Gastrocnemius medialis (tissue), 4 donors: ENCODE measurements around the gene MESP2. TPM values are rescaled to one million over a fixed set of nuclear protein-coding genes. Genes with fewer than 3 reads are reported as not detected.
A peak's percentile ranks its signal among the peaks of the same experiment; 100 is the strongest.

Experiments used
- ATAC-seq, 2 donors: fragments of 150-250 bp; one replicate each; pipeline ENCODE4 v1.9.1; 2016
- DNase-seq, 2 donors: peaks; one replicate each; pipeline ENCODE4 v3.0.0-alpha.2; 2019
- H3K27ac ChIP-seq, 4 donors: fragments of 200-600 bp; sonication (generic); 1 replicate in 1 of 4; 2 replicates in 3 of 4; pipeline ENCODE4 v1.5.1; 2016 to 2018; ENCODE audit warnings: mild to moderate bottlenecking in 2 of 4, moderate library complexity in 1 of 4
- H3K27me3 ChIP-seq, 3 donors: fragments of 200-600 bp; sonication (generic) in 2 of 3; 1 replicate in 1 of 3; 2 replicates in 2 of 3; pipeline versions ENCODE4 v1.5.1 to v1.6.0; 2016 to 2019; ENCODE audit warnings: mild to moderate bottlenecking in 1 of 3, moderate library complexity in 1 of 3
- H3K36me3 ChIP-seq, 2 donors: fragments of 200-600 bp; sonication (generic) in 1 of 2; one replicate each; pipeline ENCODE4 v1.5.1; 2017 to 2018
- H3K4me1 ChIP-seq, 2 donors: fragments of 200-600 bp; sonication (generic) in 1 of 2; one replicate each; pipeline ENCODE4 v1.5.1; 2016 to 2017; ENCODE audit warnings: mild to moderate bottlenecking in 2 of 2
- H3K4me3 ChIP-seq, 4 donors: fragments of 200-600 bp; sonication (generic) in 3 of 4; 1 replicate in 1 of 4; 2 replicates in 3 of 4; pipeline ENCODE4 v1.5.1; 2016 to 2019; ENCODE audit warnings: mild to moderate bottlenecking in 2 of 4
- H3K9me3 ChIP-seq, 3 donors: fragments of 200-600 bp; sonication (generic) in 2 of 3; 1 replicate in 1 of 3; 2 replicates in 2 of 3; pipeline ENCODE4 v1.5.1; 2016 to 2019
- POLR2A ChIP-seq, 2 donors: fragments of 450-650 bp; IDR thresholded peaks; one replicate each; pipeline ENCODE4 v1.6.1; 2017; ENCODE audit warnings: antibody characterized with exemption in 2 of 2, mild to moderate bottlenecking in 2 of 2, moderate library complexity in 2 of 2
- in situ Hi-C, 4 donors: fragments of 200-750 bp; cut with MboI; loops; one replicate each; pipeline versions ENCODE4 v1.15.0 to v1.8.0; 2017; ENCODE audit warnings: low sequenced_read_pairs in 4 of 4
- intact Hi-C: fragments of 100-400 bp; cut with DNase I; formaldehyde crosslinking; loops from one replicate; pipeline ENCODE4 v1.15.1; 2023; ENCODE audit warnings: low total_unique reads
- total RNA-seq, 4 donors: library from RNA; depleted of rRNA; stranded (reverse); fragments of >200 nt; gene quantifications; one replicate each; pipeline versions ENCODE4 v1.1.0 to v1.2.3, GENCODE V29; 2016
- TF ChIP-seq, protein P1 (sequence below), 5 experiments: fragments of 450-650 bp in 3 of 5; fragments of 200-600 bp in 2 of 5; sonication (generic) in 2 of 5; IDR thresholded peaks in 4 of 5; conservative IDR thresholded peaks in 1 of 5; 1 replicate in 4 of 5; 2 replicates in 1 of 5; pipeline ENCODE4 v1.5.1; 2016 to 2019; ENCODE audit warnings: antibody characterized with exemption in 5 of 5, mild to moderate bottlenecking in 3 of 5, moderate library complexity in 3 of 5

MESP2 gene
- total RNA-seq, 4 donors from 2014 or later = not detected

DNA sequence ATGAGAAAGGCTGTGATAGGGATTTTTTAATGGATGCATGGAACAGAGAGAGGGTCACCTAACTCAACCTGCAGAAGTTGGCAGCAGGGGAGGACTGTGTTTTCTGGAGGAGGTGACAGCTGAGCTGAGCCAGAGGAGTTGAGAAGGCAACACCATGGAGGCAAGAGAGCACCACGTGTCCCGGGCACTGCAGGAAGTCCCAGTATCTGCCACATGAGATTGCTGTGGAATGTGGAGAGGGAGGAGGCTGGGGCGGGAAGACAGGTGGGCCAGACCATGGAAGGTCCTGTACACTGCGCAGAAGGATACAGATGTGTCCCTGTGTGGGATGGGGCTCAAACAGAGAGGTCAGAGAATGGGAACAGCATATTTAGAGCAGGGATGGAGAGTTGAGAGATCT is 40.4 kb upstream of the MESP2 start:
- H3K27ac ChIP-seq = no peak overlapping the region
- TF ChIP-seq POLR2A (IDR thresholded peaks at IDR 0.05) = no peak
- TF ChIP-seq, protein P1, sequence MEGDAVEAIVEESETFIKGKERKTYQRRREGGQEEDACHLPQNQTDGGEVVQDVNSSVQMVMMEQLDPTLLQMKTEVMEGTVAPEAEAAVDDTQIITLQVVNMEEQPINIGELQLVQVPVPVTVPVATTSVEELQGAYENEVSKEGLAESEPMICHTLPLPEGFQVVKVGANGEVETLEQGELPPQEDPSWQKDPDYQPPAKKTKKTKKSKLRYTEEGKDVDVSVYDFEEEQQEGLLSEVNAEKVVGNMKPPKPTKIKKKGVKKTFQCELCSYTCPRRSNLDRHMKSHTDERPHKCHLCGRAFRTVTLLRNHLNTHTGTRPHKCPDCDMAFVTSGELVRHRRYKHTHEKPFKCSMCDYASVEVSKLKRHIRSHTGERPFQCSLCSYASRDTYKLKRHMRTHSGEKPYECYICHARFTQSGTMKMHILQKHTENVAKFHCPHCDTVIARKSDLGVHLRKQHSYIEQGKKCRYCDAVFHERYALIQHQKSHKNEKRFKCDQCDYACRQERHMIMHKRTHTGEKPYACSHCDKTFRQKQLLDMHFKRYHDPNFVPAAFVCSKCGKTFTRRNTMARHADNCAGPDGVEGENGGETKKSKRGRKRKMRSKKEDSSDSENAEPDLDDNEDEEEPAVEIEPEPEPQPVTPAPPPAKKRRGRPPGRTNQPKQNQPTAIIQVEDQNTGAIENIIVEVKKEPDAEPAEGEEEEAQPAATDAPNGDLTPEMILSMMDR (IDR thresholded peaks at IDR 0.05 in 4 of 5, conservative IDR thresholded peaks at IDR 0.05 in 1 of 5) = no peak
- H3K9me3 ChIP-seq = no peaks in the 10 kb centered on the region
- no peaks in the 10 kb centered on the region for H3K36me3 ChIP-seq
- H3K27me3 ChIP-seq = peaks cover 0 to 2% (median 0%) of the 10 kb centered on the region in 3 donors
- in situ Hi-C loops = no loop called here
- intact Hi-C loops = no loop called here
- H3K4me1 ChIP-seq = no peaks in the 10 kb centered on the region
- no peak overlapping the region for H3K4me3 ChIP-seq
- ATAC-seq = no peak
- no peak for DNase-seq

DNA sequence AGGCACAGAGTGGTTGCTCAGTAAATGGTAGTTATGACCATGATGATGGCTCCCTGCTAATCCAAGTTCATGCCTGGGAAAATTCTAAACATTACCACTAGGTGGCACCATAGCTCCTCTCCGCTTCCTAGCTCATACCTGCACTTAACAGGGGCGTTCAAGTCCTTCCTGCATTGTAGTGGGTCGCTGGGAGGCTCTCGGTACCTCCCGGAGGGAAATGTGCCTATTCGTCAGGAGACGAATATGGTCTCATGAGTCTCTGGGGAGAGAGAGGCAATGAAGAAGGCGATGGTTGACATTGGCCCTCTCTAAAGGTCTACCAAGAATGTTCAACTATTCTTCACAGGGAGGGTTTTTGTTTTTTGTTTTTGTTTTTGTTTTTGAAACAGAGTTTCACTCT is 36.0 kb upstream of the MESP2 start:
- H3K36me3 ChIP-seq = no peaks in the 10 kb centered on the region
- no peaks in the 10 kb centered on the region for H3K27me3 ChIP-seq
- TF ChIP-seq, protein P1 (IDR thresholded peaks at IDR 0.05 in 4 of 5, conservative IDR thresholded peaks at IDR 0.05 in 1 of 5) = peak; percentile 73 to 94 (median 86)
- TF ChIP-seq POLR2A (IDR thresholded peaks at IDR 0.05) = no peak
- H3K4me1 ChIP-seq = no peaks in the 10 kb centered on the region
- peak; percentile 28 to 39 for DNase-seq
- intact Hi-C loops = no loop called here
- no peaks in the 10 kb centered on the region for H3K9me3 ChIP-seq
- in situ Hi-C loops = no loop called here
- H3K4me3 ChIP-seq = no peak overlapping the region
- no peak overlapping the region for H3K27ac ChIP-seq
- ATAC-seq = peak; percentile 88 to 95

DNA sequence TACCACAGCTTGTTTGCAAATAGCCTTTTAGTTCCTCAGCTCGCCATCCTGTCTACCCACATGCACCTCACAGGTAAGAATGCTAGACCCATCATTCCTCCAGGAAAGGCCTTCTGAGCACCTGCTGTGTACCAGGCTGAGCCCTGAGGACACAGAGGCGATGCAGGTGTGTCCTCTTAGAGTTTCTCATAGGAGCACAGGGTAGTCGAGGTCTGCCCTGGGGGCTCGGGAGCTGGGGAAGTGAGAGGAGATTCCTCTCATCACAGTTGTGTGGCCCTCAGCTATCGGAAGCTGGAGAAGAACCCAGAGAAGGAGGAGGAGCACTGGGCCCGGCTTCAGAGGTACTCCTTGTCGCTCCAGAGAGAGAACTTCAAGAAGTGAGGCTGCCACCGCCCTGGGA is 33.1 kb upstream of the MESP2 start:
- in situ Hi-C loops = no loop called here
- no peak for TF ChIP-seq POLR2A (IDR thresholded peaks at IDR 0.05)
- TF ChIP-seq, protein P1 (IDR thresholded peaks at IDR 0.05 in 4 of 5, conservative IDR thresholded peaks at IDR 0.05 in 1 of 5) = no peak
- Histone ChIP-seq H3K4me1 (no peaks in the 10 kb centered on the region), H3K27me3 (peaks cover 0 to 2% (median 0%) of the 10 kb centered on the region in 3 donors), H3K36me3 (no peaks in the 10 kb centered on the region), H3K4me3 (no peak overlapping the region), H3K27ac (no peak overlapping the region), H3K9me3 (no peaks in the 10 kb centered on the region)
- intact Hi-C loops = no loop called here
- DNase-seq (no peak), ATAC-seq (no peak)

GRCh38 chr15:89743594-89743993 is 32.5 kb upstream of the MESP2 start:
- TF ChIP-seq, protein P1 (IDR thresholded peaks at IDR 0.05 in 4 of 5, conservative IDR thresholded peaks at IDR 0.05 in 1 of 5) = no peak
- TF ChIP-seq POLR2A (IDR thresholded peaks at IDR 0.05) = no peak
- intact Hi-C loops = no loop called here

DNA sequence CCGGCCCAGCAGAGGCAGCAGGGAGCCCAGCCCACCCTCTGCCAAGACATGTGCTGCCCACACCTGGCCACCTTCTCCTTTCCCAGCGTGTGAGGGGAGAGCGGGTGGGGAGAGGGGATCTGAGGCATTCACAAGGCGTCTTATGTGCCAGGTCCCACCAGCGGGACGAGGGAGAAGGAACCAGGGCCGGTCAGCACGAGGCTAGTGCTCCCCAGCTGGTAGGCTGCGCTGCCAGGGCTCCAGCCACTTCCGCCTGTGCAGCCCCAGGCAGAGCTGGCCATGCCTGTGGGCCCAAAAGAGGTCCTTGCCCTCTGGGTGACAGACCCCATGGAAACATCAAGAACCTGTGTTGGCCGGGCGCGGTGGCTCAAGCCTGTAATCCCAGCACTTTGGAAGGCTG is 31.0 kb upstream of the MESP2 start:
- in situ Hi-C loops (no loop called here), intact Hi-C loops (no loop called here)
- Histone ChIP-seq H3K27me3 (peaks cover 0 to 2% (median 0%) of the 10 kb centered on the region in 3 donors), H3K9me3 (no peaks in the 10 kb centered on the region), H3K4me1 (peaks cover 6 to 7% of the 10 kb centered on the region in 2 donors), H3K36me3 (no peaks in the 10 kb centered on the region), H3K4me3 (no peak overlapping the region), H3K27ac (no peak overlapping the region)
- no peak for DNase-seq
- ATAC-seq = no peak
- no peak for TF ChIP-seq POLR2A (IDR thresholded peaks at IDR 0.05)
- TF ChIP-seq, protein P1 (IDR thresholded peaks at IDR 0.05 in 4 of 5, conservative IDR thresholded peaks at IDR 0.05 in 1 of 5) = no peak

More at GRCh38 chr15:89743594-89743993, 32.5 kb upstream of the MESP2 start:
- no peak overlapping the region for H3K4me3 ChIP-seq
- DNase-seq (no peak), ATAC-seq (no peak)
- H3K27ac ChIP-seq = no peak overlapping the region
- in situ Hi-C loops = no loop called here
- H3K4me1 ChIP-seq = no peaks in the 10 kb centered on the region
- no peaks in the 10 kb centered on the region for H3K9me3 ChIP-seq
- H3K36me3 ChIP-seq = no peaks in the 10 kb centered on the region
- H3K27me3 ChIP-seq = peaks cover 0 to 2% (median 0%) of the 10 kb centered on the region in 3 donors
